Large intestine (tissue), 12 donors: ENCODE results near the gene DMRT3. TPM values are rescaled to one million over a fixed set of nuclear protein-coding genes. Genes with fewer than 3 reads are reported as not detected.

ENCODE experiments used
- DNase-seq, 2 donors: peaks; one replicate each; pipeline versions ENCODE4 v3.0.0 to v3.0.0-alpha.2; 2013
- H3K27ac ChIP-seq: one replicate; pipeline ENCODE4 v1.5.1; 2013; ENCODE audit warnings: low read length
- H3K27me3 ChIP-seq: 2 replicates; pipeline ENCODE4 v1.6.1; 2013; ENCODE audit warnings: low read length; ENCODE audit not compliant: control insufficient read depth, insufficient read depth
- H3K36me3 ChIP-seq: 2 replicates; pipeline ENCODE4 v1.6.1; 2013; ENCODE audit warnings: low read length; ENCODE audit not compliant: control insufficient read depth, insufficient read depth
- H3K4me1 ChIP-seq: one replicate; pipeline ENCODE4 v1.6.1; 2013; ENCODE audit warnings: low read length; ENCODE audit not compliant: control insufficient read depth, insufficient read depth
- H3K4me3 ChIP-seq: one replicate; pipeline ENCODE4 v1.5.1; 2013; ENCODE audit warnings: low read length
- H3K9me3 ChIP-seq: one replicate; pipeline ENCODE4 v1.6.1; 2013; ENCODE audit warnings: mild to moderate bottlenecking, low read depth, low read length, moderate library complexity; ENCODE audit not compliant: control insufficient read depth
- WGBS: methylation state at CpG from one replicate; pipeline ENCODE4 v1.1.5; 2013; ENCODE audit warnings: low lambda C conversion rate; ENCODE audit not compliant: insufficient coverage; 5-methylcytosine and 5-hydroxymethylcytosine counted together
- long read RNA-seq, 11 donors: transcript quantifications; one replicate each; lab custom pipeline, GENCODE V29; 2026
- polyA plus RNA-seq: library from polyadenylated mRNA; unstranded; fragments of 120-200 nt; gene quantifications from one replicate; pipeline ENCODE4 v1.2.1, GENCODE V29; 2013

Gene DMRT3, protein sequence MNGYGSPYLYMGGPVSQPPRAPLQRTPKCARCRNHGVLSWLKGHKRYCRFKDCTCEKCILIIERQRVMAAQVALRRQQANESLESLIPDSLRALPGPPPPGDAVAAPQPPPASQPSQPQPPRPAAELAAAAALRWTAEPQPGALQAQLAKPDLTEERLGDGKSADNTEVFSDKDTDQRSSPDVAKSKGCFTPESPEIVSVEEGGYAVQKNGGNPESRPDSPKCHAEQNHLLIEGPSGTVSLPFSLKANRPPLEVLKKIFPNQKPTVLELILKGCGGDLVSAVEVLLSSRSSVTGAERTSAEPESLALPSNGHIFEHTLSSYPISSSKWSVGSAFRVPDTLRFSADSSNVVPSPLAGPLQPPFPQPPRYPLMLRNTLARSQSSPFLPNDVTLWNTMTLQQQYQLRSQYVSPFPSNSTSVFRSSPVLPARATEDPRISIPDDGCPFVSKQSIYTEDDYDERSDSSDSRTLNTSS
- polyA plus RNA-seq = not detected
- long read RNA-seq, donor 1 = 0 reads
- long read RNA-seq, donor 2 = 0 reads
- long read RNA-seq, donor 3 = 0 reads
- long read RNA-seq, donor 4 = 0 reads
- long read RNA-seq, donor 5 = 0 reads
- long read RNA-seq, donor 6 = 0 reads
- long read RNA-seq, donor 7 = 0 reads
- long read RNA-seq, donor 8 = 0 reads
- long read RNA-seq, donor 9 = 0 reads
- long read RNA-seq, donor 10 = 0 reads
- long read RNA-seq, donor 11 = 0 reads

DNA sequence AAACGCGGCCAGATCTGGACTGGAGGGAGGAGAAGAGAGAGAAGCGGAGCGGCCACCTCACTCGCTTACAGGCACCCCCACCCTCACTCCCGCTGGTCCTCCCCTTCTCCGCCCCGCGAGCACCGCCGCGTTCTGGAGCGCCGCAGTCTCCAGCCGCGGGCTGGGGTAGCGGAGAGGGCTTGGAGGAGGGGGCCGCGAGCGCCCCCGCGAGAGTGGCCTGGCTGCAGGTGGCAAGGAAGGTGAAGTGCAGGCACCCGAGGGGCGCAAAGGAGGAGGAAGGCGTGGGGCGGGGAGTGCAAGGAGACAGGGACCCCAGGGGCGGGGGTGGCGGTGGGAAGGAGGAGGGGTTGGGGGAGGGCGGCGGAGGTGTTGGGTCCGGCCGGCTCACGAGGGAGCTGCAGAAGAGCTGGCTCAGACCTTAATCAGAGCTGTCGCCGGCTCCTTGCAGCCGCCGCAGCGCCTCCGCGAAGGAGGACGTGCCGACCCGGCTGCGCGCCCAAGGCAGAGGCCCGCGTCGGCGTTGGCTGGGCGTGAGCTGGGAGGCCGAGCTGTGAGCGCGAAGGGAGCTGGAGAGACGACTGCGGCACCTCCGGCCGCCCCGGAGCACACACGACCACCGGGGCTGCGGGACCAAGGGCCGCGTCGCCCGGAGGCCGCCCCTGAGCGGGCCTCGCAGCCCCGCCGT, at the start of gene DMRT3:
TSS of gene DMRT3 (plus strand) at position 398 of the 685 bp plus-strand sequence. CDS start 347 bp downstream, outside the sequence.
- WGBS = no CpG with 5 or more reads among the region's 70 CpGs
- H3K4me3 ChIP-seq = no peak within 1 kb of the TSS
- peaks cover 11% of the 10 kb centered on the region for H3K4me1 ChIP-seq
- H3K36me3 ChIP-seq = no peaks in the 10 kb centered on the region
- H3K27me3 ChIP-seq = peaks cover 95% of the 10 kb centered on the region
- H3K9me3 ChIP-seq = peaks cover 6% of the 10 kb centered on the region
- peak in 1 of 2 donors; percentile 24 for DNase-seq
- no peak within 1 kb of the TSS for H3K27ac ChIP-seq

DNA sequence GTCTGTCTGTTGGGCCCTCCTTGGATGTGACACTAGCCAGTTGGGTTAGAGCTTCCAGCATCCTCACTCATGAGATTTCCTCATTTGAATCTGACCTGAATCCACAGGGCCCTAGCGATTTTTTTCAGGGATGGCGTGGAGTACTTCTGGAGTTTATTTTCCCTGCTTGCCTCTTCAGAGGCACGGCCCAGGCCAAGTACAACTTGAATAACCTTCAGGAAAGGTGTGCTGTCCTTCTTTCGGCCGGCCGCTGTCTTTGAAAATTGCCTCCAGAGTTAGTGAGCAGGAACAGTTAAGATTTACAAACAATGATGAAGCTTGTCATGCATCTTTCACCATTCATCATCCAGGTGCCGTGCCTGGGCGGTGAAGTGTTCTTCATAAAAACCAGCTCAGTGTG, 49.5 kb upstream of the DMRT3 start:
- H3K4me1 ChIP-seq = no peaks in the 10 kb centered on the region
- H3K4me3 ChIP-seq = no peak overlapping the region
- no CpG with 5 or more reads among the region's 8 CpGs for WGBS
- DNase-seq = no peak
- H3K27ac ChIP-seq = no peak overlapping the region
- H3K36me3 ChIP-seq = no peaks in the 10 kb centered on the region
- peaks cover 15% of the 10 kb centered on the region for H3K27me3 ChIP-seq
- no peaks in the 10 kb centered on the region for H3K9me3 ChIP-seq

DNA sequence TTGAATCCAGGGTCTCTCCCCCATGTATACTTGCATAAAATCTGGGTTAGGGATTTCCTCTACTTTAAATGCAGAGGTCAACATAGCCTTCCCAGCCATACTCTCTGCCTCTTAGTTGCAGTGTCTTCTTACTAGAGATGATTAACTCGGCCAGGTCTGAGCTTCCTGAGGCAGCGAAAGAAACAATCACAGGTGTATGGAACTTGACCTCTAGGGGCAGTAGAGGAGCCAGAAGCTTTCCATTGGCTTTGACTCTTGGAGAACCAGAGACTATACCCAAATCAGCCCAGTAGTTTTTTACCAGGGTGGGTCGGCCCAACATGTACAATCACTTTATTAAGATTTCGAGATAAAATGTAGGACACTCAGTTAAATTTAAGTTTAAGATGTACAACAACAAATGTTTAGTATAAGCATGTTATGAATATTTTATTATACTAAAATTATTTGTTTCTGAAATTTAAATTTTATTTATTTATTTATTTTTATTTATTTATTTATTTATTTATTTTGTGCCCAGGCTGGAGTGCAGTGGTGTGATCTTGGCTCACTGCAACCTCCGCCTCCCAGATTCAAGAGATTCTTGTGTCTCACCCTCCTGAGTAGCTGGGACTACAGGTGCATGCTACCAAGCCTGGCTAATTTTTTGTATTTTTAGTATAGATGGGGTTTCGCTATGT, 48.0 kb upstream of the DMRT3 start:
- Histone ChIP-seq H3K27ac (no peak overlapping the region), H3K36me3 (no peaks in the 10 kb centered on the region), H3K27me3 (peaks cover 15% of the 10 kb centered on the region), H3K9me3 (no peaks in the 10 kb centered on the region), H3K4me1 (no peaks in the 10 kb centered on the region), H3K4me3 (no peak overlapping the region)
- DNase-seq = peak; percentile 12 to 24
- WGBS = 100% methylated on average over 1 of the region's 6 CpGs

DNA sequence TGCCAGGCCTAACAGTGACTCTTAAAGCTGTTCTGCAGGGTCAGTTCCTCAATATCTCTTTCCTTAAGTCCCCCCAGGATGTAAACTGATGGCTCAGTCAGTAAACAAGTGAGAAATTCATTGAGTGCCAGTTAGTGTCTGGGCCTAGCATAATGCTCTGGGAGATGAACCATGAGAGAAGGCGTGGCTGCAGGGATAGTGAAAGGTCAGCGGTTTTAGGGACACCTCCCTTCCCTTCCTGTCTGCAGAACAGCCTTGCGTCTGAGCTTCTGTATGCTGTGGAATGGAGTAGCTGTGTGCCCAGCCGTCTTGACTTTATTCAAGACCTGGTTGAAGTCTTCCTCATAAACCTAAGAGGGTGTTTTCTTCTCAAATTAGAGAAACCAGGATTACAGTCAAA, 46.7 kb upstream of the DMRT3 start:
- no CpG with 5 or more reads among the region's 4 CpGs for WGBS
- Histone ChIP-seq H3K4me1 (no peaks in the 10 kb centered on the region), H3K9me3 (no peaks in the 10 kb centered on the region), H3K4me3 (no peak overlapping the region), H3K36me3 (no peaks in the 10 kb centered on the region), H3K27me3 (peaks cover 24% of the 10 kb centered on the region), H3K27ac (no peak overlapping the region)
- no peak for DNase-seq

DNA sequence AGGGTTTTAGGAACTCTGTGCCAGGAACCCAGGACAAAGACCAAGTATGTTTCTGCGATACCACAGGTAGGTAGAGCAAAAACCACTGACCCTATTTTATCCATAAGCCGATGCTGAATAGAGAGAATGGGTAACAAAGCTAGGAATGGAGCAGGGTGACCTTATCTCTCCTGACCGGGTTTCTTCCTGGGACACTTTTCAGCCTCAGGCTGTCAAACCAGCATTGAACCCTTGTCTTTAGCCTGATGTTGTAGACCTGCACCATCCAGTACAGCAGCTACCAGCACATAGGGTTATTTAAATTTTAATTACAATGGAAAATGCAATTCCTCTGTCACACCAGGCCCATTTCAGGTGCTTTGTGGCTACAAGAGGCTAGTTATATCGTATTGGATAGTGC, 43.1 kb upstream of the DMRT3 start:
- WGBS = no CpG with 5 or more reads among the region's 4 CpGs
- no peaks in the 10 kb centered on the region for H3K36me3 ChIP-seq
- no peak for DNase-seq
- no peaks in the 10 kb centered on the region for H3K4me1 ChIP-seq
- H3K27ac ChIP-seq = no peak overlapping the region
- H3K27me3 ChIP-seq = peaks cover 29% of the 10 kb centered on the region
- no peaks in the 10 kb centered on the region for H3K9me3 ChIP-seq
- no peak overlapping the region for H3K4me3 ChIP-seq

DNA sequence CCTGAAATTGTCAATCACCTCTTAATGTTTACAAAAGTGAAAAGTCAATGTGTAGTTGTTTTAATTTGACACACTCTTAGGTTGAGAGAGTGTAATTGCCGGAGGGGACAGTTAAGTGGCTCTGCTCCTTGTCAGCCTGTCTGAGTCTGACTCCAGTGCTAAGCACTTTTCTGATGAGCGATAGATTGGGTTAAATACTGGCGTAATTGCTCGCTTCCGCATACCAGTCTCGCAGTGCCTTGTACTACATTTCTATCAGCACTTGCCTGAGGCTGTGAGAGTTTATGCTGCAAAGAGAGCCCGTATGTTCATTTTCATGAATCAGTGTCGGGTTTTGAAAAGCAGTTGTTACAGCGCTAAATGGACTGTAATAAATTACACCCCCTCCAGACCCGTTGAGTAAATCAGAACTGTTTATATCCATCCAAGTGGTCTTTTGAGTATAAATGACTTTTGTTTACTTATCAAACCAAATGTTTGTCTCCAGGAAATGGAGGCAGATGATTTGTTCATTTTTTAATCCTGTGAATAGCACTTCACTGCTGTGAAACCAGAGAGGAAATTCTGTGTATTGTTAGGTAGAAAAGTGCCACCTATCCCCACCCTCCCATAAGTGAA, 41.0 kb upstream of the DMRT3 start:
- Histone ChIP-seq H3K27me3 (peaks cover 31% of the 10 kb centered on the region), H3K4me1 (no peaks in the 10 kb centered on the region), H3K27ac (no peak overlapping the region), H3K36me3 (no peaks in the 10 kb centered on the region), H3K9me3 (no peaks in the 10 kb centered on the region), H3K4me3 (no peak overlapping the region)
- no CpG with 5 or more reads among the region's 10 CpGs for WGBS
- DNase-seq = peak in 1 of 2 donors; percentile 11

DNA sequence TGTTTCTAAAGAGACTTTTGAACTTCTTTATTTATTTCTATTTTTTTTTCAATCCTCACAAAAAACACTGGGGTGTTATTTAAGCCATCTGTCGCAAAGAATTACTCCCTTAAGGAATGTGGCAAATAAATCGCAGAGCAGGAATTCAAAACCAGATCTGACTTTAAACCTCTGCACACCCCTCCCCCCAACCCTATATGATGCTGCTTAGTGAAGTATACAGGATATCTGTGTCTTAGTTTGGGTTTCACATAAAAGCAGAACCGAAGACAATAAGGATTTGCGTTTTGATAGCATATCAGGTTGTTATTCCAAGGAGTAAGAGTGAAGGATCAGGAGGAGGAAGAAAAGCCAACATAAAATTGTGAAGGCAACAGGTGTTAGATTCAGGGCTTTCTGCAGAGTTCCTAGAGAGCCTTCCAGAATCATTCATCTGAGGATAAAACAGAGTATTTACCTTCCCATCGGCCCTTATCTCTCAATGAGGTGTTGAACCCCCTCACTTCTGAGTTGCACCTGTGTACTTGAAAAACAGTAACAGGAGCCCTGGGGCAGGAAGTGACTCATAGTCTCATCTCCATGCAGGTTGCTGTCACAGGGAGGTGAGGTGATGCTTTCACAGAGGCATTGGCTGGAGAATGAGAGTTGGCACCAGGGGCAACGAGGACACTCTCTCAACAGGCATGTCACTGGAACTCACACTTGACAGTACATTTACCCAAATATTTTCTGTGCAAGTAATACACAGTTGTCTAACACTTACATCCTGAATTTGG, 33.5 kb upstream of the DMRT3 start:
- no peak overlapping the region for H3K4me3 ChIP-seq
- peaks cover 24% of the 10 kb centered on the region for H3K27me3 ChIP-seq
- WGBS = 20% methylated on average over 2 of the region's 6 CpGs
- no peaks in the 10 kb centered on the region for H3K9me3 ChIP-seq
- H3K36me3 ChIP-seq = no peaks in the 10 kb centered on the region
- H3K4me1 ChIP-seq = no peaks in the 10 kb centered on the region
- no peak overlapping the region for H3K27ac ChIP-seq
- no peak for DNase-seq

DNA sequence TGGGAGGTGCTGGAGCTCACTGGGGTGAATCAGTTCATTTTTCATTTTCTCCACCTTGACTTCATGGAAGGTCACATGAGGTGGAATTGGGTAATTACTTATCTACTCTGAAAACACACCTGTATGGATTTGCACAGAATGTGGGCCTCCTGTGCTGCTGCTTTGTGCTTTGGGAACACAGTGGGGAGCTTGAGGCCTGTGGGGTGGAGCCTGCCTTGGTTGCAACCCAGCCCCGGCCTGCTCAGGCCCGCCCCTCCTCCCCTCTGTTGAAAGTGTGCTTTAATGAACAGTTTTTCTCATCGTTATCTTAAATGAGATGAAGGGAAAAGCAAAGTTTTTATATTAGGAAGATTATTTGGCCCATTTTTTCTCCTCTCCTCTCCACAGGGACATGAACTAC, 28.5 kb upstream of the DMRT3 start:
- Histone ChIP-seq H3K27me3 (peaks cover 31% of the 10 kb centered on the region), H3K4me1 (no peaks in the 10 kb centered on the region), H3K36me3 (no peaks in the 10 kb centered on the region), H3K27ac (no peak overlapping the region), H3K4me3 (no peak overlapping the region), H3K9me3 (no peaks in the 10 kb centered on the region)
- DNase-seq = no peak
- no CpG with 5 or more reads among the region's 3 CpGs for WGBS

DNA sequence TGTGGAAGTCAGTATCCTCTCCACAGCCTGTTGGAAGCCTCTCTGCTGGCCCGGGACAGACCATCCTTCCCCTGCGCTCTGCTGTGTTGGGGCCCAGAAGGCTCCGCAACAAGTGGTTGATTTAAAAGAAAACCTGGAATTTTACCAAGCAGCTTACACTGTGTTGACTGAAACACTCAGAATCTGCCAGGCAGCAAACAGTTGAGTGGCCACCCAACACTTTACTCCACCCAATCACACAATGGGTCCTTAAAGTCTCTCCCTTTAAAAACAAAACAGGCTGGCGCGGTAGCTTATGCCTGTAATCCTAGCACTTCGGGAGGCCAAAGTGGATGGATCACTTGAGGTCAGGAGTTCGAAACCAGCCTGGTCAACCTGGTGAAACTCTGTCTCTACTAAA, 28.0 kb upstream of the DMRT3 start:
- no CpG with 5 or more reads among the region's 7 CpGs for WGBS
- H3K4me3 ChIP-seq = no peak overlapping the region
- no peak for DNase-seq
- H3K27me3 ChIP-seq = peaks cover 30% of the 10 kb centered on the region
- H3K36me3 ChIP-seq = no peaks in the 10 kb centered on the region
- H3K4me1 ChIP-seq = no peaks in the 10 kb centered on the region
- H3K9me3 ChIP-seq = no peaks in the 10 kb centered on the region
- no peak overlapping the region for H3K27ac ChIP-seq
